ENCODE measurements around the gene PLAC9. TPM values are rescaled to one million over a fixed set of nuclear protein-coding genes. Genes with fewer than 3 reads are reported as not detected.

PLAC9 gene
- total RNA-seq, 2 donors from 2014 or later = 6.5 to 39.9 TPM

DNA sequence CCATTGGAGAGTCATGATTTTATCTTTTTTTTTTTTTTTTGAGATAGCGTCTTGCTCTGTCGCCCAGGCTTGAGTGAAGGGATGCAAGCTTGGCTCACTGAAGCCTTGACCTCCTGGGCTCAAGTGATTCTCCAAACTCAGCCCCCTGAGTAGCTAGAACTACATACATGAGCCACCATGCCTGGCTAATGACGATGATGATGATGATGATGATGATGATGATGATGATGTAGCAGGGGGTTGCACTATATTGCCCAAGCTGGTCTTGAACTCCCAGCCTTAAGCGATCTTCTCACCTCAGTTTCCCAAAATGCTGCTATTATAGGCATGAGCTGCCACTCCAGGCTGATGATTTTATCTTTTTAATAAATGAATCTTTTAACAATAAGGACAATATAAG is 13.9 kb upstream of the PLAC9 start:
- ATAC-seq (no peak), DNase-seq (no peak)
- no peak for TF ChIP-seq POLR2A (IDR thresholded peaks at IDR 0.05)
- TF ChIP-seq, protein P1, sequence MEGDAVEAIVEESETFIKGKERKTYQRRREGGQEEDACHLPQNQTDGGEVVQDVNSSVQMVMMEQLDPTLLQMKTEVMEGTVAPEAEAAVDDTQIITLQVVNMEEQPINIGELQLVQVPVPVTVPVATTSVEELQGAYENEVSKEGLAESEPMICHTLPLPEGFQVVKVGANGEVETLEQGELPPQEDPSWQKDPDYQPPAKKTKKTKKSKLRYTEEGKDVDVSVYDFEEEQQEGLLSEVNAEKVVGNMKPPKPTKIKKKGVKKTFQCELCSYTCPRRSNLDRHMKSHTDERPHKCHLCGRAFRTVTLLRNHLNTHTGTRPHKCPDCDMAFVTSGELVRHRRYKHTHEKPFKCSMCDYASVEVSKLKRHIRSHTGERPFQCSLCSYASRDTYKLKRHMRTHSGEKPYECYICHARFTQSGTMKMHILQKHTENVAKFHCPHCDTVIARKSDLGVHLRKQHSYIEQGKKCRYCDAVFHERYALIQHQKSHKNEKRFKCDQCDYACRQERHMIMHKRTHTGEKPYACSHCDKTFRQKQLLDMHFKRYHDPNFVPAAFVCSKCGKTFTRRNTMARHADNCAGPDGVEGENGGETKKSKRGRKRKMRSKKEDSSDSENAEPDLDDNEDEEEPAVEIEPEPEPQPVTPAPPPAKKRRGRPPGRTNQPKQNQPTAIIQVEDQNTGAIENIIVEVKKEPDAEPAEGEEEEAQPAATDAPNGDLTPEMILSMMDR (IDR thresholded peaks at IDR 0.05) = no peak
- 68 to 79% methylated on average over 4 of the region's 4 CpGs for WGBS, 2 donors
- Histone ChIP-seq H3K4me3 (no peak overlapping the region), H3K9me3 (no peaks in the 10 kb centered on the region), H3K27me3 (no peaks in the 10 kb centered on the region), H3K4me1 (no peaks in the 10 kb centered on the region), H3K36me3 (replicated peaks in 1 of 2; ENCODE audit: insufficient read depth in 1 of 2, low read depth in 2 of 2) (no peaks in the 10 kb centered on the region), H3K27ac (no peak overlapping the region)
- intact Hi-C loops (cut with DNase I) = no loop called here

DNA sequence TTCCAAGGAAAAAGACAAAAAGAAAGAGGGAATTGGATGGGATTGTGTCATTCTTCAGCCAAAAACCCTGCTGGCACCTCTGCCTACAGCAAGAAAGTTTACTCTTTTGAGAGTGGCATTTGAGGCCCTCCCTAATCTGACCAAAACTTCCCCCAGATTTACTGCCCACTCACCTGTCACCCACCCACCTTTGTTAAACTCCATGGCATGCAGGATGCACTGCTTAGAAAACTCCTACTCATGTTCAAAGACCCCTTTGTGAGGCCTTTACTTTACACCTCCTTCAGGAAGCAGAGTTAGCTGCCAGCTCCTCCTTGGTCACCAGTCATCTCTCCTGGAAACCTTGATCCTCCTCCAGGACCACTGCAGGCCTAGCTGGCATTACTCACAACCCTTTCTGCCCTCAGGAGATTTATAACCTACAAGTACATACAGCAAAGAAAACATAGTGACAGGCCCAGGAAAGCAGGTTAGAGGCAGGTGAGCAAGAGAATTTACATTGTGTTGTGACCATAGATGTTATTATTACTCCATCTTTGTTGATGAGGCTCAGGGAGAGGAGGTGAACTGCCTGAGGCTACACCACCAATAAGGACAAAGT is 10.3 kb upstream of the PLAC9 start:
- Histone ChIP-seq H3K36me3 (replicated peaks in 1 of 2; ENCODE audit: insufficient read depth in 1 of 2, low read depth in 2 of 2) (no peaks in the 10 kb centered on the region), H3K4me3 (no peak overlapping the region), H3K27me3 (no peaks in the 10 kb centered on the region), H3K4me1 (no peaks in the 10 kb centered on the region), H3K9me3 (no peaks in the 10 kb centered on the region), H3K27ac (no peak overlapping the region)
- DNase-seq (no peak), ATAC-seq (no peak)
- TF ChIP-seq POLR2A (IDR thresholded peaks at IDR 0.05) = no peak
- TF ChIP-seq, protein P1 (IDR thresholded peaks at IDR 0.05) = no peak
- intact Hi-C loops (cut with DNase I) = no loop called here

DNA sequence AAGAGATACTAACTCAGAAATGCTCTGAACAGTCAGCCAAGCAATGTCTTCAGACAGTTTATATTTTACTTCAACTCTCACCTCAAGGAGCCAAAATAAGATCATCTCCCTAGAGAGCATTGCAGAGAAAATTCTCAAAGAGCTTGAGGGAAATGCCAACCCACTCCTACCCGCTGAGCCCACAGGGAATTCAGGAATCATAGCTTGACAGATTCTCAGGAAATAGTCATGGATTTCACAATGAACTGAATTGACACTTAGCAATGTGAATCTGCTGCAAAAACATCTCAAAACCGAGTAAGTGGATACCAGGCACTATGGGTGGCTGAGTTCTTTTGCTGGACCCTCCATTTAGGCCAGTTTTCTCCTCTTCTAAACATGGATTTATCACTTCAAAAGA is 9.8 kb upstream of the PLAC9 start:
- H3K4me1 ChIP-seq = no peaks in the 10 kb centered on the region
- H3K36me3 ChIP-seq (replicated peaks in 1 of 2; ENCODE audit: insufficient read depth in 1 of 2, low read depth in 2 of 2) = no peaks in the 10 kb centered on the region
- WGBS, 2 donors = 73% methylated on average over 2 of the region's 2 CpGs
- intact Hi-C loops (cut with DNase I) = no loop called here
- no peak for TF ChIP-seq POLR2A (IDR thresholded peaks at IDR 0.05)
- TF ChIP-seq, protein P1 (IDR thresholded peaks at IDR 0.05) = no peak
- no peak overlapping the region for H3K27ac ChIP-seq
- no peak for DNase-seq
- ATAC-seq = no peak
- no peaks in the 10 kb centered on the region for H3K9me3 ChIP-seq
- H3K4me3 ChIP-seq = no peak overlapping the region
- H3K27me3 ChIP-seq = no peaks in the 10 kb centered on the region

DNA sequence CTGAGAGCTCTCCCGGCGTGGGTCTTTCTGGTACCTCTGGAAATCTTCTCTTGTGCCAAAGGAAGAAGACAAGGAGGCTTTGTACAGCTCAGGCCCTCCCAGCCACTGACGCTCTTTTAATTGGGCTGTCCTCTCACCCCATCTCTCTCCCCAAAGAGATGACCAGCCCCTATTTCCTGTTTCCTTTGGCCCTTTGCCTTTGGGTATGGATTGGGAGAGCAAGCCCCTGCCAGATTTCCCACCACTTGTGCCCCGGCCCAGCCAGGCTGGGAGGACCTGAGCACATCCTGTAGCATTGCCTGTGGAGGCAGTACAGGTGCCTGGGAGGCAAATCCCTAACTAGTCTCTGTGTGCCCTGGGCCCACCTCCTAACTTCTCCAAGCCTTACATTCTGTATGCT is 5.7 kb upstream of the PLAC9 start:
- Histone ChIP-seq H3K27ac (no peak overlapping the region), H3K4me3 (no peak overlapping the region), H3K36me3 (replicated peaks in 1 of 2; ENCODE audit: insufficient read depth in 1 of 2, low read depth in 2 of 2) (no peaks in the 10 kb centered on the region), H3K27me3 (peaks cover 0 to 5% of the 10 kb centered on the region in 2 donors), H3K4me1 (no peaks in the 10 kb centered on the region), H3K9me3 (no peaks in the 10 kb centered on the region)
- ATAC-seq = no peak
- WGBS, 2 donors = 48 to 52% methylated on average over 4 of the region's 4 CpGs
- no peak for DNase-seq
- TF ChIP-seq, protein P1 (IDR thresholded peaks at IDR 0.05) = no peak
- no peak for TF ChIP-seq POLR2A (IDR thresholded peaks at IDR 0.05)
- intact Hi-C loops (cut with DNase I) = no loop called here

GRCh38 chr10:80131499-80131901 is 1.0 kb upstream of the PLAC9 start:
- Histone ChIP-seq H3K27ac (no peak overlapping the region), H3K4me3 (no peak overlapping the region), H3K9me3 (no peaks in the 10 kb centered on the region), H3K27me3 (peaks cover 0 to 8% of the 10 kb centered on the region in 2 donors), H3K36me3 (replicated peaks in 1 of 2; ENCODE audit: insufficient read depth in 1 of 2, low read depth in 2 of 2) (no peaks in the 10 kb centered on the region), H3K4me1 (peaks cover 12% of the 10 kb centered on the region)
- TF ChIP-seq, protein P1 (IDR thresholded peaks at IDR 0.05) = no peak
- TF ChIP-seq POLR2A (IDR thresholded peaks at IDR 0.05) = no peak
- intact Hi-C loops (cut with DNase I) = no loop called here
- WGBS, 2 donors = 68 to 80% methylated on average over 6 of the region's 6 CpGs
- DNase-seq = no peak
- ATAC-seq = no peak

All from body of pancreas (tissue), 4 donors.